ENCODE data around the gene ZHX3. TPM values are rescaled to one million over a fixed set of nuclear protein-coding genes. Genes with fewer than 3 reads are reported as not detected.
A peak's percentile ranks its signal among the peaks of the same experiment; 100 is the strongest.

Gene ZHX3
- total and polyA plus RNA-seq, 7 experiments from 2014 or later, result 6.6 to 12.8 (median 8.1) TPM

GRCh38 chr20:41205313-41205712 lies 112.2 kb downstream of the ZHX3 start:
- no peak for DNase-seq
- Histone ChIP-seq H3K9me3 (ENCODE audit: control insufficient read depth in 2 of 3, low read length in 3 of 3) (no peaks in the 10 kb centered on the region), H3K27me3 (ENCODE audit: control insufficient read depth in 2 of 2, insufficient read depth in 2 of 2, low read length in 2 of 2) (no peaks in the 10 kb centered on the region), H3K4me1 (ENCODE audit: control insufficient read depth in 2 of 2, insufficient read depth in 2 of 2, low read length in 2 of 2) (no peaks in the 10 kb centered on the region), H3K4me3 (ENCODE audit: low read length) (no peak overlapping the region), H3K27ac (ENCODE audit: low read depth, low read length) (no peak overlapping the region), H3K36me3 (ENCODE audit: control insufficient read depth in 2 of 3, insufficient read depth in 3 of 3, low read length in 3 of 3) (peaks cover 0 to 15% (median 0%) of the 10 kb centered on the region in 3 experiments)
- ChIA-PET CTCF (no interaction called here), POLR2A (no interaction called here)
- Mint-ChIP-seq H3K36me3 (peaks cover 0 to 45% (median 23%) of the 10 kb centered on the region in 5 donors), H3K27me3 (peaks cover 0 to 16% (median 0%) of the 10 kb centered on the region in 5 donors), H3K27ac (no peak overlapping the region), H3K4me3 (no peak overlapping the region), H3K4me1 (peaks cover 0 to 9% (median 5%) of the 10 kb centered on the region in 7 donors), H3K9me3 (peaks cover 0 to 5% (median 0%) of the 10 kb centered on the region in 11 donors)
- ATAC-seq, result no peak
- intact Hi-C loops (cut with micrococcal nuclease), result no loop called here

DNA sequence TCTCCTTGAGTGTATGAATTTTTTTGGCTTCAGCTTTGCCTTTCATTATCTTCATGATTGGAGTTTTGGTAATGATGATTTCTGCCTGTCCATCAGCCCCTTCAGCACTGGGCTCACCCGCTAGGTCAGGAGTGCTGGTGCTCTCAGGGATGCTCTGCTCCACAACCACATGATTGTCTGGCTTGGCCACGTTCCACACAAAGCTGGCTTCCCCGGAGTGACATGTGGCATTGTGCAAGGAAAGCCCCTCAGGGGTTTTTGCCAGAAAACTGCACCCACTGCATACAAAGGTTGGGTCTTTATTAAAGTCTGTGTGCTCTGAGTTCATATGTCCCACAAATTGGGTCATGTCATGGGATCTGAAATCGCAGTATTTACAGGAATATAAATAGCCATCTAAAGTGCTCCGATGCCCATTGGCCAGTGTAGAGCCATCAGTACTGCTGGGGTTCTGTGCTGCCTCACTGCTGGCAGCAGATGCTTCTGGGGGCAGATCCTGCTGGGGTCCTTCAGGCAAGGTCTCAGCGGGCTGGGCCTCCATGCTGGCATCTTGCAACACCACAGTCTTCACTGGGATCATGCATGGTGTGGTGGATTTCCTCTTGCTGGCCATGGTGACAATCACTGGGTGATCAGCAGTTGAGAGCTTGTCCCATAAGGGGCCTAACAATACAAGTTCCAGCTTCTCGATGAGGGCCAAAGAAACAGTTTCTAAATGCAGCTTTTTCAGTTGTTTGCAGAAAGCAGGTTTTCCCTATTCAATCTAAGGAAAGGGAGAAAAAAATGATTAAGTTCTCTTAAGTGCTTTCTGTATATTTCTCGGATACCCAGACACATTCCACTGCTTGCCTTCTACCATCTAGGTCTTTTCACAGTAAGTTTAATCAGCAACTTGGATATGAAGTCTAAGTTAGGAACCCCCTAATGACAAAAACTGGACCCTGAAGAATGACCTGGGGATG lies 112.9 kb downstream of the ZHX3 start:
- Histone ChIP-seq H3K36me3 (ENCODE audit: control insufficient read depth in 2 of 3, insufficient read depth in 3 of 3, low read length in 3 of 3) (peaks cover 0 to 15% (median 0%) of the 10 kb centered on the region in 3 experiments), H3K4me3 (ENCODE audit: low read length) (no peak overlapping the region), H3K9me3 (ENCODE audit: control insufficient read depth in 2 of 3, low read length in 3 of 3) (no peaks in the 10 kb centered on the region), H3K27ac (ENCODE audit: low read depth, low read length) (no peak overlapping the region), H3K27me3 (ENCODE audit: control insufficient read depth in 2 of 2, insufficient read depth in 2 of 2, low read length in 2 of 2) (no peaks in the 10 kb centered on the region), H3K4me1 (ENCODE audit: control insufficient read depth in 2 of 2, insufficient read depth in 2 of 2, low read length in 2 of 2) (no peaks in the 10 kb centered on the region)
- H3K4me1 Mint-ChIP-seq, result peaks cover 0 to 9% (median 5%) of the 10 kb centered on the region in 7 donors
- DNase-seq, result no peak
- H3K4me3 Mint-ChIP-seq, result no peak overlapping the region
- H3K27ac Mint-ChIP-seq, result no peak overlapping the region
- H3K27me3 Mint-ChIP-seq, result peaks cover 0 to 16% (median 0%) of the 10 kb centered on the region in 5 donors
- intact Hi-C loops (cut with micrococcal nuclease), result no loop called here
- CTCF ChIA-PET, result interaction anchor here (0.5 kb wide), 1 partner anchor 87 kb away, joined by 3 read pairs; no protein-coding TSS in a partner anchor
- ATAC-seq, result no peak
- POLR2A ChIA-PET, result no interaction called here
- peaks cover 0 to 50% (median 27%) of the 10 kb centered on the region in 5 donors for H3K36me3 Mint-ChIP-seq
- peaks cover 0 to 9% (median 0%) of the 10 kb centered on the region in 11 donors for H3K9me3 Mint-ChIP-seq

GRCh38 chr20:41203660-41204059 lies 113.9 kb downstream of the ZHX3 start:
- Histone ChIP-seq H3K4me1 (ENCODE audit: control insufficient read depth in 2 of 2, insufficient read depth in 2 of 2, low read length in 2 of 2) (no peaks in the 10 kb centered on the region), H3K9me3 (ENCODE audit: control insufficient read depth in 2 of 3, low read length in 3 of 3) (no peaks in the 10 kb centered on the region), H3K36me3 (ENCODE audit: control insufficient read depth in 2 of 3, insufficient read depth in 3 of 3, low read length in 3 of 3) (peaks cover 0 to 15% (median 0%) of the 10 kb centered on the region in 3 experiments), H3K27ac (ENCODE audit: low read depth, low read length) (no peak overlapping the region), H3K4me3 (ENCODE audit: low read length) (no peak overlapping the region), H3K27me3 (ENCODE audit: control insufficient read depth in 2 of 2, insufficient read depth in 2 of 2, low read length in 2 of 2) (no peaks in the 10 kb centered on the region)
- CTCF ChIA-PET, result no interaction called here
- Mint-ChIP-seq H3K9me3 (peaks cover 0 to 18% (median 7%) of the 10 kb centered on the region in 11 donors), H3K4me3 (no peak overlapping the region), H3K27me3 (peaks cover 0 to 12% (median 0%) of the 10 kb centered on the region in 5 donors), H3K4me1 (peaks cover 0 to 9% (median 5%) of the 10 kb centered on the region in 7 donors), H3K36me3 (peaks cover 0 to 57% (median 34%) of the 10 kb centered on the region in 5 donors), H3K27ac (peak overlapping the region in 2 of 9 donors; percentile 28 to 45)
- POLR2A ChIA-PET, result no interaction called here
- no peak for ATAC-seq
- intact Hi-C loops (cut with micrococcal nuclease), result no loop called here
- no peak for DNase-seq

- H3K27ac Mint-ChIP-seq, result peak overlapping the region in 2 of 9 donors; percentile 48 to 76
- ATAC-seq, result no peak
- CTCF ChIA-PET, result no interaction called here
Measured at GRCh38 chr20:41202426-41202825, 115.1 kb downstream of the ZHX3 start.

GRCh38 chr20:41201760-41202159 lies 115.8 kb downstream of the ZHX3 start:
- peaks cover 0 to 15% (median 0%) of the 10 kb centered on the region in 3 experiments for H3K36me3 ChIP-seq (ENCODE audit: control insufficient read depth in 2 of 3, insufficient read depth in 3 of 3, low read length in 3 of 3)
- H3K36me3 Mint-ChIP-seq, result peaks cover 3 to 68% (median 38%) of the 10 kb centered on the region in 5 donors
- DNase-seq, result no peak
- H3K27ac Mint-ChIP-seq, result peak overlapping the region in 2 of 9 donors; percentile 32
- ChIA-PET CTCF (interaction anchor here (0.6 to 1.2 kb wide), 3 partner anchors 9 to 212 kb away, joined by 3 to 4 read pairs (median 3); no protein-coding TSS in a partner anchor), POLR2A (interaction anchor here (0.5 kb wide), 1 partner anchor 71 kb away, joined by 4 read pairs; no protein-coding TSS in a partner anchor)
- no peaks in the 10 kb centered on the region for H3K9me3 ChIP-seq (ENCODE audit: control insufficient read depth in 2 of 3, low read length in 3 of 3)
- H3K27me3 Mint-ChIP-seq, result peaks cover 0 to 2% (median 0%) of the 10 kb centered on the region in 5 donors
- no peak overlapping the region for H3K4me3 ChIP-seq (ENCODE audit: low read length)
- no peak overlapping the region for H3K4me3 Mint-ChIP-seq
- no peak overlapping the region for H3K27ac ChIP-seq (ENCODE audit: low read depth, low read length)
- H3K27me3 ChIP-seq (ENCODE audit: control insufficient read depth in 2 of 2, insufficient read depth in 2 of 2, low read length in 2 of 2), result no peaks in the 10 kb centered on the region
- H3K4me1 ChIP-seq (ENCODE audit: control insufficient read depth in 2 of 2, insufficient read depth in 2 of 2, low read length in 2 of 2), result no peaks in the 10 kb centered on the region
- no peak for ATAC-seq
- intact Hi-C loops (cut with micrococcal nuclease), result no loop called here
- peaks cover 0 to 22% (median 9%) of the 10 kb centered on the region in 11 donors for H3K9me3 Mint-ChIP-seq
- H3K4me1 Mint-ChIP-seq, result peaks cover 0 to 5% (median 0%) of the 10 kb centered on the region in 7 donors

More at GRCh38 chr20:41202426-41202825, 115.1 kb downstream of the ZHX3 start:
- no peaks in the 10 kb centered on the region for H3K4me1 ChIP-seq (ENCODE audit: control insufficient read depth in 2 of 2, insufficient read depth in 2 of 2, low read length in 2 of 2)
- no peak overlapping the region for H3K4me3 Mint-ChIP-seq
- peaks cover 0 to 5% (median 2%) of the 10 kb centered on the region in 7 donors for H3K4me1 Mint-ChIP-seq
- POLR2A ChIA-PET, result interaction anchor here (0.5 kb wide), 1 partner anchor 71 kb away, joined by 4 read pairs; no protein-coding TSS in a partner anchor
- peaks cover 2 to 64% (median 38%) of the 10 kb centered on the region in 5 donors for H3K36me3 Mint-ChIP-seq
- no peaks in the 10 kb centered on the region for H3K9me3 ChIP-seq (ENCODE audit: control insufficient read depth in 2 of 3, low read length in 3 of 3)
- no peaks in the 10 kb centered on the region for H3K27me3 ChIP-seq (ENCODE audit: control insufficient read depth in 2 of 2, insufficient read depth in 2 of 2, low read length in 2 of 2)
- intact Hi-C loops (cut with micrococcal nuclease), result no loop called here
- no peak for DNase-seq
- no peak overlapping the region for H3K4me3 ChIP-seq (ENCODE audit: low read length)
- peaks cover 0 to 22% (median 9%) of the 10 kb centered on the region in 11 donors for H3K9me3 Mint-ChIP-seq
- H3K27me3 Mint-ChIP-seq, result peaks cover 0 to 6% (median 0%) of the 10 kb centered on the region in 5 donors
- H3K36me3 ChIP-seq (ENCODE audit: control insufficient read depth in 2 of 3, insufficient read depth in 3 of 3, low read length in 3 of 3), result peaks cover 0 to 15% (median 0%) of the 10 kb centered on the region in 3 experiments
- H3K27ac ChIP-seq (ENCODE audit: low read depth, low read length), result no peak overlapping the region

GRCh38 chr20:41200446-41201202 lies 116.9 kb downstream of the ZHX3 start:
- H3K36me3 ChIP-seq (ENCODE audit: control insufficient read depth in 2 of 3, insufficient read depth in 3 of 3, low read length in 3 of 3), result peaks cover 0 to 15% (median 0%) of the 10 kb centered on the region in 3 experiments
- peaks cover 0 to 2% of the 10 kb centered on the region in 2 donors for H3K27me3 ChIP-seq (ENCODE audit: control insufficient read depth in 2 of 2, insufficient read depth in 2 of 2, low read length in 2 of 2)
- no peaks in the 10 kb centered on the region for H3K4me1 ChIP-seq (ENCODE audit: control insufficient read depth in 2 of 2, insufficient read depth in 2 of 2, low read length in 2 of 2)
- intact Hi-C loops (cut with micrococcal nuclease), result no loop called here
- Mint-ChIP-seq H3K27ac (no peak overlapping the region), H3K9me3 (peaks cover 0 to 22% (median 9%) of the 10 kb centered on the region in 11 donors), H3K36me3 (peaks cover 3 to 67% (median 38%) of the 10 kb centered on the region in 5 donors), H3K4me1 (peaks cover 0 to 5% (median 0%) of the 10 kb centered on the region in 7 donors), H3K4me3 (no peak overlapping the region), H3K27me3 (no peaks in the 10 kb centered on the region)
- H3K4me3 ChIP-seq (ENCODE audit: low read length), result no peak overlapping the region
- no peak overlapping the region for H3K27ac ChIP-seq (ENCODE audit: low read depth, low read length)
- POLR2A ChIA-PET, result no interaction called here
- CTCF ChIA-PET, result interaction anchor here (0.7 to 1.7 kb wide), 5 partner anchors 13 to 159 kb away, joined by 3 to 4 read pairs (median 3); no protein-coding TSS in a partner anchor
- DNase-seq, result no peak
- ATAC-seq, result no peak
- no peaks in the 10 kb centered on the region for H3K9me3 ChIP-seq (ENCODE audit: control insufficient read depth in 2 of 3, low read length in 3 of 3)
